Keratinocyte (primary cell): ENCODE data around the gene SLC3A2. TPM values are rescaled to one million over a fixed set of nuclear protein-coding genes. Genes with fewer than 3 reads are reported as not detected.
"Not testable (repeated sequence)": the region's sequence is repeated elsewhere in the genome, so short reads cannot be mapped to it uniquely, and the experiment has no call there.

Experiments used
- DNase-seq: peaks from one replicate; pipeline ENCODE4 v3.0.0-alpha.2; 2011; ENCODE audit warnings: low read depth, missing footprints, low spot score
- FAIRE-seq: peaks from 2 replicates; lab custom pipeline; 2011; peaks lifted over from hg19 to GRCh38; lab: Jason Lieb, UNC
- H2AFZ ChIP-seq: 2 replicates; pipeline ENCODE4 v1.6.0; 2012; ENCODE audit warnings: low read length, control low read depth, inconsistent platforms; ENCODE audit not compliant: control insufficient read depth
- H3K27ac ChIP-seq: 2 replicates; pipeline ENCODE4 v1.5.1; 2011; ENCODE audit warnings: low read length; ENCODE audit not compliant: control insufficient read depth, insufficient read depth
- H3K27me3 ChIP-seq: 3 replicates; pipeline ENCODE4 v1.6.0; 2011; ENCODE audit warnings: low read length; ENCODE audit not compliant: control insufficient read depth, insufficient read depth; ENCODE audit errors: extremely low read depth
- H3K36me3 ChIP-seq, 2 experiments: 2 replicates in 1 of 2; 3 replicates in 1 of 2; pipeline ENCODE4 v1.5.1; 2011; ENCODE audit warnings: low read length in 2 of 2, mild to moderate bottlenecking in 1 of 2; ENCODE audit not compliant: control insufficient read depth in 2 of 2, insufficient read depth in 2 of 2; ENCODE audit errors: extremely low read depth in 1 of 2
- H3K4me1 ChIP-seq: 3 replicates; pipeline ENCODE4 v1.5.1; 2011; ENCODE audit warnings: low read length; ENCODE audit not compliant: control insufficient read depth, insufficient read depth; ENCODE audit errors: extremely low read depth
- H3K4me2 ChIP-seq: 3 replicates; pipeline ENCODE4 v1.6.0; 2011; ENCODE audit warnings: low read depth, low read length; ENCODE audit not compliant: control insufficient read depth, insufficient read depth; ENCODE audit errors: extremely low read depth
- H3K4me3 ChIP-seq, 3 experiments: fragments of 200-600 bp in 1 of 3; sonication (generic) in 1 of 3; 2 replicates in 2 of 3; 3 replicates in 1 of 3; pipeline ENCODE4 v1.5.1; 2011 to 2016; ENCODE audit warnings: low read length in 3 of 3, mild to moderate bottlenecking in 3 of 3, control low read depth in 2 of 3, inconsistent platforms in 1 of 3, low read depth in 1 of 3, mixed read lengths in 1 of 3, mixed run types in 1 of 3, moderate library complexity in 1 of 3; ENCODE audit not compliant: control insufficient read depth in 2 of 3, insufficient read depth in 2 of 3; ENCODE audit errors: extremely low read depth in 1 of 3
- H3K79me2 ChIP-seq: 2 replicates; pipeline ENCODE4 v1.6.0; 2012; ENCODE audit warnings: low read length; ENCODE audit not compliant: control insufficient read depth, insufficient read depth
- H3K9ac ChIP-seq: 3 replicates; pipeline ENCODE4 v1.6.0; 2011; ENCODE audit warnings: low read length; ENCODE audit not compliant: control insufficient read depth, insufficient read depth; ENCODE audit errors: extremely low read depth
- H3K9me1 ChIP-seq: 3 replicates; pipeline ENCODE4 v1.6.0; 2011; ENCODE audit warnings: low read length; ENCODE audit not compliant: control insufficient read depth, insufficient read depth; ENCODE audit errors: extremely low read depth
- H3K9me3 ChIP-seq: 2 replicates; pipeline ENCODE4 v1.5.1; 2012; ENCODE audit warnings: low read depth, low read length; ENCODE audit not compliant: control insufficient read depth
- H4K20me1 ChIP-seq: 3 replicates; pipeline ENCODE4 v1.6.0; 2011; ENCODE audit warnings: low read length; ENCODE audit not compliant: control insufficient read depth, insufficient read depth; ENCODE audit errors: extremely low read depth
- CTCF ChIP-seq, 3 experiments: IDR thresholded peaks in 1 of 3; conservative IDR thresholded peaks in 1 of 3; optimal IDR thresholded peaks in 1 of 3; 2 replicates in 2 of 3; 3 replicates in 1 of 3; pipeline versions ENCODE3 to v1.5.1; 2011; ENCODE audit warnings: low read length in 3 of 3, mild to moderate bottlenecking in 3 of 3, moderate library complexity in 2 of 3, control low read depth in 1 of 3, inconsistent platforms in 1 of 3; ENCODE audit not compliant: insufficient read depth in 2 of 3; ENCODE audit errors: extremely low read depth in 1 of 3
- EZH2 ChIP-seq: IDR thresholded peaks from one replicate; pipeline ENCODE4 v1.6.1; 2012; ENCODE audit warnings: inconsistent platforms, mild to moderate bottlenecking, low read length, moderate library complexity
- dilution Hi-C: fragments of 300-500 bp; cut with MboI; formaldehyde crosslinking; loops from one replicate; pipeline ENCODE4 v1.7.0; 2020; ENCODE audit warnings: low sequenced_read_pairs; ENCODE audit not compliant: extremely low pct_ligation_motif_present
- polyA plus RNA-seq, 5 experiments: library from polyadenylated mRNA; depleted of rRNA in 3 of 5; stranded (reverse) in 3 of 5; stranded (forward) in 1 of 5; unstranded in 1 of 5; fragments of >200 nt; gene quantifications; 1 replicate in 1 of 5; 2 replicates in 3 of 5; 3 replicates in 1 of 5; pipeline versions ENCODE4 v1.2.1 to v1.2.3, GENCODE V29; 2011 to 2012; ENCODE audit warnings: missing spikeins in 2 of 5, low read depth in 1 of 5, low replicate concordance in 1 of 5

SLC3A2 gene
- polyA plus RNA-seq, 1 donor (not counting 4 experiments of a cell fraction or from before 2014, with no cell fraction given) = 469 TPM

- DNase-seq (no peak), FAIRE-seq (no peak)
- Histone ChIP-seq H3K4me2 (no peak overlapping the region), H4K20me1 (no peaks in the 10 kb centered on the region), H3K4me3 (no peak overlapping the region), H3K4me1 (peaks cover 31% of the 10 kb centered on the region), H3K9ac (no peak overlapping the region), H3K27ac (no peak overlapping the region), H3K9me1 (no peaks in the 10 kb centered on the region), H3K27me3 (no peaks in the 10 kb centered on the region), H3K79me2 (peaks cover 18% of the 10 kb centered on the region), H3K36me3 (no peaks in the 10 kb centered on the region), H3K9me3 (no peaks in the 10 kb centered on the region), H2AFZ (no peak overlapping the region)
- dilution Hi-C loops = no loop called here
- TF ChIP-seq EZH2 (no peak), CTCF (optimal IDR thresholded peaks at IDR 0.05 in 1 of 3, IDR thresholded peaks at IDR 0.05 in 1 of 3, conservative IDR thresholded peaks at IDR 0.05 in 1 of 3; ENCODE audit: extremely low read depth in 1 of 3, insufficient read depth in 2 of 3, low read length in 3 of 3) (no peak)
Observed at GRCh38 chr11:62860835-62861563, 19.7 kb upstream of the SLC3A2 start.

- H3K36me3 ChIP-seq, DNase-seq, H3K9ac ChIP-seq, H3K4me2 ChIP-seq, H3K27me3 ChIP-seq, H2AFZ ChIP-seq, H3K9me3 ChIP-seq, H3K4me3 ChIP-seq, dilution Hi-C loops, H3K9me1 ChIP-seq, H3K27ac ChIP-seq, H4K20me1 ChIP-seq, FAIRE-seq: not testable (repeated sequence)
- Histone ChIP-seq H3K79me2 (peaks cover 12% of the 10 kb centered on the region), H3K4me1 (peaks cover 25% of the 10 kb centered on the region)
Observed at GRCh38 chr11:62861564-62862192, 19.0 kb upstream of the SLC3A2 start.
